Suppressor macrophage treated with lipopolysaccharide for 4 hours (primary cell): ENCODE results near the gene GOLGA6L2.
"Not testable (repeated sequence)": the region's sequence is repeated elsewhere in the genome, so short reads cannot be mapped to it uniquely, and the experiment has no call there.

Source experiments
- DNase-seq: peaks from one replicate; pipeline ENCODE4 v3.0.0-alpha.2; 2020

GOLGA6L2 gene, protein sequence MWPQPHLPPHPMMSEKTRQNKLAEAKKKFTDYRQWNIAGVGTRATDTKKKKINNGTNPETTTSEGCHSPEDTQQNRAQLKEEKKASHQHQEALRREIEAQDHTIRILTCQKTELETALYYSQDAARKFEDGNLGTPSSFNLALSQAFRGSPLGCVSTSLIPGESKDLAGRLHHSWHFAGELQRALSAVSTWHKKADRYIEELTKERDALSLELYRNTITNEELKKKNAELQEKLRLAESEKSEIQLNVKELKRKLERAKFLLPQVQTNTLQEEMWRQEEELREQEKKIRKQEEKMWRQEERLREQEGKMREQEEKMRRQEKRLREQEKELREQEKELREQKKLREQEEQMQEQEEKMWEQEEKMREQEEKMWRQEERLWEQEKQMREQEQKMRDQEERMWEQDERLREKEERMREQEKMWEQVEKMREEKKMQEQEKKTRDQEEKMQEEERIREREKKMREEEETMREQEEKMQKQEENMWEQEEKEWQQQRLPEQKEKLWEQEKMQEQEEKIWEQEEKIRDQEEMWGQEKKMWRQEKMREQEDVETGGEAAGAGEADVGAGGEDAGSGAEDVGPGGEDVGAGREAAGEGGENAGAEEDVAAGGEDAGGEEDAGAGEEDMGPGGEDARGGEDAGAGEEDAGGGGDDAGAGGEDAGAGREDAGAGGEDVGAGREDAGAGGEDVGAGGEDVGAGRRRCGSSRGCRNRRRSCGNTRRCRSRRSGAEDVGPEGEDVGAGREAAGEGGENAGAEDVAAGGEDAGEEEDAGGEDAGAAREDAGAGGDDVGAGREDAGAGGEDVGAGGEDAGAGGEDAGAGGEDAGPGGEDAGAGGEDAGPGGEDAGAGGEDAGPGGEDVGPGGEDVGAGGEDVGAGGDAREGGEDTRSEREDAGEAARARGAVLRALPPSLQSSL

DNA sequence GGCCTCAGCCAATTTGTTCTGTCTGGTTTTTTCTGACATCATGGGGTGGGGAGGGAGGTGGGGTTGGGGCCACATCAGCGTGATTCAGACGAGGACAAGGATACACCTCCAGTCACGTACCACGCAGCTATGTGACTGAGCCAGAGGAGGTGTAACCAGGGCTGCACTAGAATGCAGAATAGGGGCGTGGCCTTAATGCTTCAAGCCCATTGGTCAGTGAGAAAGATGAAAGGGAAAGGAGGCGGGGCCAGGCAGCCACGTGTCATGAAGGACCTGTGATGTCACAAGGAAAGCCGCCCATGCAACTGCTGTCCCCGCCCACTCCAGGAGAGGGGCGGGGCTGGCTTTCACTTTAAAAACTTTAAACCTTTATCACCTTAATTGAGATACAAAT, at the start of gene GOLGA6L2:
TSS of gene GOLGA6L2 (minus strand) at position 137 of the 394 bp plus-strand sequence. CDS start at position 75, 62 bp downstream.
- DNase-seq = no peak

DNA sequence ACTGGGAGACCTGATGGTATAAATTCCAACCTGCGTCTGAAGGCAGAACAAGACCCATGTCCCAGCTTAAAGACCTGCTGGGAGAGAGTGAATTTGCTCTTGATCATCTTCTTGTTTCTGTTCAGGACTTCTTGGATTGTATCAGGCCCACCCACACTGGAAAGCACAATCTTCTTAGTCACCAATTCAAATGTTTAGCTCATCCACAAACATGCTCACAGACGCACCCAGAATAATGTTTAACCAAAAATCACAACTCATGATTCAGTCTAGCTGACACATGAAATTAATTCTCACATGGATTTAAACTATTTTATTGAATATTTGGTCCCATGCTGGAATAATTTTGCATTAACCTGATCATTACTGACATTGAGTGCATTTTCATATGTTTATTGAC, 37.8 kb upstream of the GOLGA6L2 start:
- DNase-seq = no peak

DNA sequence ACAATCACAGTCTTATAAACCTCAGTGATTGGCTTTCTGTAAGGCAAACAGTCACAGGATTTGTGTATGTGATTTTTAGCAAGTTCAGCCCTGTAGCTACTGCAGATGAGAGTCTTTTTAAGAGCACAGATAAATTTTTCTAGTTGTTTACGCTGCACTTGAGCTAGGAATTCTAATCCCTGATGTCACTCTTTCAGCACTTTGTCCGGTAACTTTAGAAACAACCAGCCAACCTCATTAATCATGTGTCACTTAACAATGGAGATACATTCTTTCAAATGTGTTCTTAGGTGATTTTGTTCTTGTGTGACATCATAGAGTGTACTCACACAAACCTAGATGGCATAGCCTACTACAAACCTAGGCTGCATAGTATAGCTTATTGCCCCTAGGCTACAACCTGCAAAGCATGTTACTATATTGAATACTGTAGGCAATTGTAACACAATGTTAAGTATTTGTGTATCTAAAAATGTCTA, 36.8 kb upstream of the GOLGA6L2 start:
- DNase-seq = no peak

DNA sequence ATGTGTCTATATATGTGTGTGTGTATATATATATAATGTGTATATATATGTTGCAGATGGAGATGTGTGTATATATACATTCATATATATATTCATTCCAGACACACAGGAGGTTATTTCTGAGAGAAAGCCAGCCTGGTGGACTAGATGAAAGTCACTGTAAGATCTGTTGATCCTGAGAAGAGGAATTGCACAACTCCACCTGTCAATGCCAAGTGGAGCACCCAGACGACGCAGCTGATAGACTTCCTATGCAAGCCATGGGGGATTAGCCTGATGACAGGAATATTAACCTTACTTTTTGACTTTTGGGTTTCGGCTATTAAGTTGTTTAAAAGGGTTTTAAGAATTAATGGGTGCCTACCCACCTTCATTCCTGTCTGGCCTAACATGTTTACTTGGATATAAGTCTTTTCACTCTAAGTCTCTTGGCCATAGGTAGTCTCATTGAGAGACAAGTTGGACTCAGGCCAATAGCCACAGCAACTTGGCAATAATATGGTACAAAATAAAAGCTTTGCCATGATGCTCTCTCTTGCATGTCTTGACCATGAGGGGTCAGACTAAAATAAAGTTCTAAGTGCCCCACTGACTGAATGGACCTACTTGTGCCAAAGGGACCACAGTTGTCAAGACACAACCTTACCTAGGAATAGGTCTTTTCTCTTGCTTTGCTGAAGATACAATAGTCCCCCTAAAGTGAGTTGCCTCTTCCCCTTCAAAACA, 35.9 kb upstream of the GOLGA6L2 start:
- no peak for DNase-seq

DNA sequence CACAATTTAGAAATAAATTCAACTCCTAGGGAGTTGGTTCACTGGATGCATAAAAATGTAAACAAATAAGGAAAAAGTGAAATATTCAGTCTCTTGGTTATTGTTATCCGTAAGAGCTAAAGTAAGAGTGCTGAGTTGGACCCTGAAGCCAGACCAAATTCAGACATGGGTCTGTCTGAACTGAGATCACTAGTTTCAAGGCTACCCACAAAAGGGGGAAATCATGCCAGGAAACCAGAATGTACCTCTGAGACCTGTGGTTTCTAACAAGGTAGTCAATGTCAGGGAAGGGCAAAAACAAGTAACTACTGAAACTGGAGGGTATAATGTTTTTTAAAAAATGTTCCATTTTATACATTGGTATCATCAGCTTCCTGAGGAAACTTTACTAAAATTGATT, 35.2 kb upstream of the GOLGA6L2 start:
- DNase-seq = no peak

DNA sequence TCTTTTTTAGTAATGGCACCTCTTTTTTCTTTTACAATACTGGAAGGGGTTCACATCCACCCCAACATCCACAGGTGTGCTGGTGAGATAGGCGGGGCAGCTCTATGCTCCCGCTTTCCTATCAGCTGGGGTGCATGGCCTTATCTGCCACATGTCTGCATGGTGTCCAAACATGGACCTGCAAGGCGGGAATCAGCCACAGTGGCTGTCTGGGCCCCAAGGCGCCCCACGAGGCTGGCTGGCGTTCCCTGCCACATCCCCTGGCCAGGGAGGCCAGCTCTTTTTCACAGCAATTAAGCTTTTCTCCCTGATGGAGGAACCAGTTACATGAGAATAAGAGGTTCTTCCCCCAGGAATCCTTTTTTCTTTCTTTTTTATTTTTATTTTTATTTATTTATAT, 30.9 kb upstream of the GOLGA6L2 start:
- no peak for DNase-seq

DNA sequence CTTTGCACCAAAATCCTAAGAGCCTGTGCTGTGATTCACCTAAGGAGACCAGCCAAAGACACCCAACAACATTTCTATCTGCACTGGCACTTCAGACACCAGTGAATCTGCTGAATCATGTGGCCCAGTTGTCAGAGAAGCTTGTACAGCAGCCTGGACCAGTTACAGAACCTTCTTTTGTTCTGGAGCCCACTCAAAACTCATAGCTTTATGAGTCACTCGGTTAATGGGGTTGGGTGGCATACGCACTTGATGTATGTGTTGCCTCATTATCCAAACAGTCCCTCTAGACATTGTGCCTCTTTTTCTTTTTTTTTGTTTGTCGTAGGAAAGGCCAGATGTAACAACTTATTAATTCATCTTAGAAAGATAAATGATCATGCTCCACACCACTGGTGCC, 25.6 kb upstream of the GOLGA6L2 start:
- no peak for DNase-seq

DNA sequence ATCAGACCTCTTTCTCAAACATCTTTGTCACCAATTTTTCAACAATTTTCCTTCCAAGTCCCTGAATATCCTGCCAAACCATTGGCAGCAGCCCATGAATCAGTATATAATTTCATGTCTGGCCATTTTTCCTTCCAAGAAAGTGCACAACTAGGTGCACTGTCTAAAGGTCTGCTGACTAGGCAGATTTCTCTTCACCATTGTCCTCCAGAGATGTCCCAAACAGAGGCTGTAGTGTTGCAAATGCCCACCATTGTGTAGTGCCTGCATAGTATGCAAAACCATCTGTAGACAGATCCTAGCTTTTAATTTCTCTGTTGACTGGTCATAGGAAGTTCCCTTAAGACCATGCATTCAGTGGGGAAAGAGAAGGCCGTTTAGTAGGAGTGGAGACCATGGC, 25.0 kb upstream of the GOLGA6L2 start:
- no peak for DNase-seq

DNA sequence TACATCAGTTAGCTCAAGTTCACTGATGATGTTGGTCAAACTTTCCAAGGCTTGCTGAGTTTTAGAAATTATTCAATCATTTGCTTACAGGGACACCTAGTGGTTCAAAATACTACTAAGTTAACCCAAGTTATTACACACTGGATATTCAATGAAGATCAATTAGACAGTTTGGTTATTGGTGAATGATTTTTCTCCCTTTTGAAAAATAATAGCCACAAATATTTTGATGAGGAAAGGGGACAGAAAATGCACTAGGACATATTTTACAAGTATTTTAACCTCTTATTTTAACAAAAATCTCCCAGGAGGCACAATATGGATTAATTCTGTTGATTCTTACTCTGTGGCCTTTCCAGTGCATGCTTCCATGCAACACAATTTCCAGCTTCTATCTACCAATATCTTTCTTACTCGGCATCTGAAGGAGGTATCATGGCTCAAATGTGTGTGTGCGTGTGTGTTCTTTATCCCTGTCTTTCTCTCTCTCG, 20.1 kb upstream of the GOLGA6L2 start:
- DNase-seq = peak; percentile 9

DNA sequence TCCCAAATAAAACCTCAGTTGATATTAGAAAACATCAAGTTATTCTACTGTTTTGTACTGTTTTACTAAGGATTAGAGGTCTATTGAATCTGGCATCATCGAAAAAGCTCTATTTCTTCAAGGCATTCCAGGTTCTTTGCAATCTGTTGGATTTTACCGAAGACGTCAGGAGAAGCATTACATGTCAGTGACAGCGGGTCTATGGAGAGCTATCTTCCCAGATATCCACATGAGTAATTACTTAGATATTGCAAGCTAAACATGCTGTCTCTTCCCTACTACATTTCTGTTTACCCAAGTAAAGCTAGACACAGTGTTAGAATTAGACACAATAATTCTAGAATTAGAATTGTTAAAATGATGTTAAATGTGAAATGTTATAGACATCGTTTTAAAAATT, 10.8 kb upstream of the GOLGA6L2 start:
- DNase-seq = no peak

DNA sequence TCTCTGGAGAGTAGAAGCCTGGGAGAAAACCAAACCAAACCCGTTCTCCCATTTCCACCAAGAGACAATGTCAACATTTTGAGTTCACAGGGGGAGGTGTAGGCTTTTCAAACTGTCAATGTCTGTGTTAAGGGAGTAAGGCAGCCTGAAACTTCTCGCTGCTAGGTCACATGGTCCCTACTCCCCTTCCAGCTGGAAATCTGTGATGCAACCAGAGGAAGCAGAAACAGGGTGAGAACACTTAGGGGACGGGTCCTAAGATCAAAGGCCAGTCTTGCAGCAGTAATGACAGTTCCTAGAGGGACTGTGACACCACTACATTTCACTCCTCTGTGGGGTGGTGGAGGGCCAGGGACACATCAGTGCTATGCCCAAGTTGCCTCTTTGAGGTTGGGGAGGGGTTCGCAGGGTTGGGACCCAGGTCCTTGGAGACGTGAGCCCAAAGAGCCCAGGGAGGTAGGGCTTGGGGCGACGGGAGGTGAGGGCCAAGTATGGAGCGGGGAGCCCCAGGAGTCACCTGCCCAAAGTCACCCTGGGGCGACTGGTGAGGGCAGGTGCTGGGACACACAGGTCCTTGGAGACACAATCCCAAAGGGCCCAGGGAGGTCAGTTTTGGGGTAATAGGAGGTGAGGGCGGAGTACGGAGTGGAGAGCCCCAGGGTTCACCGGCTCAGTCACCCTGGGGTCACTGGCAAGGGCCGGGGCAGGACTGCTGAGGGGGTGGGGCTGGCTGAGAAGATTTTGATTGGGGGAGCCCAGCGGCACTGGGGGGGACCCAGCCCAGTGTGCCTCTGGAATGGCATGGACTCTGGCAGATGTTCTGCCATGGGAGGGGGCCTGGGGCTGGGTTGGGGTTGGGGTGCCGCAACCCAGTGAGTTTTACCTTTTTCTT, 582 bp downstream of the GOLGA6L2 start:
- DNase-seq = no peak

DNA sequence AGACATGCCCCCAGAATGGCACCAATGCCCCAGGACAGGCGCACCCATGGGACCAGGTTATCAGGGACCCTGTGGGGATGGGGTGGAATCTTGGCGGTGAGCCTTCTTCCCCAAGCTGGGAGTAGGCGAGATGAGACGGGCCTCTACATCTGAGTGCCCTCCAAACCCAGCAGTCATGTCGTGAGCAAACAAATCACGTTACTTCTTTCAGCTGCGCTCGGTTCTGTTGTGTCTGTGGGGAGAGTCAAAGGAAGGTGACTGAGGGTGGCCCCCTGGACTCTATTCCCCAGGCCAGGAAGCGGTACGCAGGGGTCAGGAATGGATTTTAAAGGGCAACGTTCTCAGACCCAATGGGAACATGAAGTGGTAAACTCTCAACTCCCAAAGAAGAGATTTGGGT, 2.8 kb downstream of the GOLGA6L2 start:
- no peak for DNase-seq

DNA sequence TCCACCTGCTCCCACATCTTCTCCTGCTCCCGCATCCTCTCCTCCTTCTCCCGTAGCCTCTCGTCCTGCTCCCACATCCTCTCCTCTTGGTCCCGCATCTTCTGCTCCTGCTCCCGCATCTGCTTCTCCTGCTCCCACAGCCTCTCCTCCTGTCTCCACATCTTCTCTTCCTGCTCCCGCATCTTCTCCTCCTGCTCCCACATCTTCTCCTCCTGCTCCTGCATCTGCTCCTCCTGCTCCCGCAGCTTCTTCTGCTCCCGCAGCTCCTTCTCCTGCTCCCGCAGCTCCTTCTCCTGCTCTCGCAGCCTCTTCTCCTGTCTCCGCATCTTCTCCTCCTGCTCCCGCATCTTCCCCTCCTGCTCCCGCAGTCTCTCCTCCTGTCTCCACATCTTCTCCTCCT, 5.8 kb downstream of the GOLGA6L2 start:
- DNase-seq = no peak

DNA sequence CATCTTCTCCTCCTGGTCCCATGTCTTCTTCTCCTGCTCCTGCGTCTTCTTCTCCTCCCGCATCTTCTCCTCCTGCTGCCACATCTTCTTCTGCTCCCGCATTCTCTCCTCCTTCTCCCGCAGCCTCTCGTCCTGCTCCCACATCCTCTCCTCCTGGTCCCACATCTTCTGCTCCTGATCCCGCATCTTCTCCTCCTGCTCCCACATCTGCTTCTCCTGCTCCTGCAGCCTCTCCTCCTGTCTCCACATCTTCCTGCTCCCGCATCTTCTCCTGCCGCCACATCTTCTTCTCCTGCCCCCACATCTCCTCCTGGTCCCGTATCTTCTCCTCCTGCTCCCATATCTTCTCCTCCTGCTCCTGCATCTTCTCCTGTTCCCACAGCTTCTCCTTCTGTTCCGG, 6.4 kb downstream of the GOLGA6L2 start:
- no peak for DNase-seq

DNA sequence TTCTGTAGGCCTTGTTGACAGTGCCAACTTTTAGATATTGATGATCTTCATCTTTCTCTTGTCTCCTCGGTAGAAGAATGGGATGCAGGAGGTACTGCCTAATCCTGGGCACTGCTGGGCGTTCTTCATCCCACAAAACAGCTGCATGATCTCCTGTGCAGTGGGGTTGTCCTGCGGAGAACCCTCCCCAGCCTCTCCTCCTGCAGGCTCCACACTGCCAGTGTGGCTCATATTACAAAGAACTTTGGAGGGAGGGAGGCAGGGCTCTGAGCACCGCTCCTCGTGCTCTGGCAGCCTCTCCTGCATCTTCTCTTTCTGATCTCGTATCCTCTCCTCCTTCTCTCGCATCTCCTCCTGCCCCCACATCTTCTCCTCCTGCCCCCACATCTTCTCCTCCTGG, 7.5 kb downstream of the GOLGA6L2 start:
- no peak for DNase-seq

DNA sequence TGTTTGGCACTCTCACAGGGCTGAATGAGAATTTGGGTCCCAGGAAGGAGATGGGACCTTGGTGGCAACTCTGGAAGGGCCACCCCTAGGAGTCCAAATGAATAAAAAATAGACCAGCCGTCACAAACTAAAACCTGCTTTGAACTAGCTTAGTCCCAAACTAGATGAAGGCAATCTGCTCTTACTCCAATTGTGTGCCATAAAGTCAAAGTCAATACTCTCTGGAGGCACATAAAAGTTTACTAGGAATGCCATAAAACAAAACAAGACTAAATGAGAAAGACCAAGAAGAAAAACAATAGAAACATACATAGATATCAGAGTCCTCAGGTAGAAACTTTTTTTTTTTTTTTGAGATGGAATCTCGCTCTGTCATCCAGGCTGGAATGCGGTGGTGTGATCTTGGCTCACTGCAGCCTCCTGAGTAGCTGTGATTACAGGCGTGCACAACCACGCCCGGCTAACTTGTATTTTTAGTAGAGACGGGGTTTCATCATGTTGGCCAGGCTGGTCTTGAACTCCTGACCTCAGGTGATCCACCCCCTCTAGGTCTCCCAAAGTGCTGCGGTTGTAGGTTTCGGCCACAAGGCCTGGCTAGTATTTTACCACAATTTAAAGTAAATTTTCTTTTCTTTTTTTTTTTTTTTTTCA, 8.1 kb downstream of the GOLGA6L2 start:
- DNase-seq = no peak

DNA sequence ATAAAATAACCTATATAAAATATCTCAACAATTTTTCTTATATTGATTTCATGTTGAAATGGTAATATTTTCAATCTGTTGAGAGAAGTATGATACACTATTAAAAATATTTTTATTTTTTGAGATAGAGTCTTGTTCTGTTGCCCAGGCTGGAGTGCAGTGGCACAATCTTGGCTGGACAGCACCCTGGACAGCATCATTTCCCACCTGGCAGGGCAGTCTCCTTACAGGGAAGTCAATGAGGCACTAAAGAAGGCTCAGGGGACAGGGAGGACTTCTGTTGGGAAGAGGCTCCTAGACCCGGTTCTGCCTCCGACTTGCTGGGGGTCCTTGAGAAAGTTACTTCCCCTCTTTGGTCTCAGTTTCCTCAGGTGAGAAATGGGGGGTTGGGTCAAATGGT, 9.4 kb downstream of the GOLGA6L2 start:
- no peak for DNase-seq

DNA sequence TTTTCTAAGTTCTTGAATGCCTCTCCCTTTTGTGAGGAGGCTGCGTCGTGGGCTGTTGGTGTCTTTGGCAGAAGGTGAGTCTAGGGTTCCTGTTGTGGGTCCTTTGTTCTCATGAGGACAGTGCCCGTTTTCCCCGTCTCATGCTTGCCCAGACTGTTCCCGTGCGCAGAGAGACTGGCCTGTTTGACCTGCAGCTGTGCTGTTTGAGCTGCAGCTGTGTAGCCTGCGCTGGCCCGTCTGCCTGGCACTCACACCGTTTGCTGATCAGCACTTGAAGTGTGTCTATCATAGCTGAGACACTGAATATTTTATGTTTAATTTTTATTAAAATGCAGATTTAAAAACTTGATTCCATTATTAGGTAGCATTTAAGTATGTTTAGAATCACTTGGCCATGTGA, 9.9 kb downstream of the GOLGA6L2 start:
- no peak for DNase-seq

DNA sequence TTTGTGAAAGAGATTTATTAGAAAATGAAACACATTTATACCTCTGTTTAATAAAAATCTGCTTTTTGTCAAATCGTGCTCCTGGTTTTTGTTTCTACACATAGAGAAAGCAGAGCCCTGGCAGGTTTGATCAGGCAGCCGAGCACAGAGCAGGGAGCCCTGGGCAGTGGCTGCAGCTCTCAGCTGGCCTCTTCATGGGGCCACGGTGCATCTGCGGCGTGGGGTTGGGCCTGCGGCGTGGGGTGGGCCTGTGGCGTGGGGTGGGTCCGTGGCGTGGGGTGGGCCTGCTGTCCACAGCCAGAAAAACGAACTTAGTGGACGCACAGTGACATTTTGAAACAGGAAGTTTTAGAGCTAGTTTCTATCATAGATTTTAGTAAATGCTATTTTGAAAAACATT, 10.6 kb downstream of the GOLGA6L2 start:
- no peak for DNase-seq

DNA sequence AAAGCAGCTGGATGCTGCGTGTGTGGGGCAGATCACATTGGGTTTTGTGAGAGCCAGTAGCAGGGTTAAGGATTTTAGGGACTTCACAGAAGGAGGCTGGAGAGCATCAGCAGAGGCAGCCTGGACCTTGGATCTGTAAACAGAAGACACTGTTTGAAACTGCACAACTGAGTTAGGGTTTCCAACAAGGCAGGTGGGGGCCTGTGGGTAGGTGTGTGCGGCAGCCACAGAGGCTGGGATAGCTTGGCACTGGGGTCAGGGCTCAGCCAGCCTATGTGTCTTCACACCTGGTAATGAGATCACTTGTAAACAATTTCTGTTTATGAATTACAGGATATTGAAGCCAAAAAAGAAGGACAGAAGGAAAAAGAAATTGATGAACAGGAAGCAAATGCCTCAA, 12.3 kb downstream of the GOLGA6L2 start:
- DNase-seq = not testable (repeated sequence)

DNA sequence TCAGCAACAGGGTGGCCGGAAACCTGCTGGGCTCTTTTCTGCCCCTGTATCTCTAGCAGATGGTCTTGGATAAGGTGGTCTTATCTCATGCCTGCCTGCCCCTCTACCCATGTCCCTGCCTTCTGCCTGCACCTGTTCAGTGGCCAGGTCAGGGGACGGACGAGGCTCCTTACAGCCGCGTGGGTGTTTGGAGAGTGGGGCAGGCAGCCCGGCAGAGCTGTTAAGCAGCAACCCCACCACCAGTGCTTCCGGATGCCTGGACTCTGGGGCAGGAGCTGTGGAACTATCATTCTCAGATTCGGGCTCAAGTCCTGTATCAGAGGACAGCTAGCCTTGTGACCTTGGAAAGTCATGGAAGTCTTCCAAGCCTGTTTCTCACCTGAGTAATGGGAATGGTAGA, 21.7 kb downstream of the GOLGA6L2 start:
- not testable (repeated sequence) for DNase-seq
